Measurements from ENCODE around the gene CXorf38.

The CXorf38 gene

GRCh38 chrX:40661489-40661888, 14.1 kb upstream of the CXorf38 start:
- no peak for DNase-seq (ENCODE audit: extremely low read depth, insufficient read length)
- Histone ChIP-seq H3K36me3 (ENCODE audit: control insufficient read depth, insufficient read depth, low read length) (peaks cover 4% of the 10 kb centered on the region), H3K27me3 (replicated peaks; ENCODE audit: control insufficient read depth, insufficient read depth, low read length) (no peaks in the 10 kb centered on the region), H3K4me3 (replicated peaks; ENCODE audit: low read depth, low read length) (no peak overlapping the region)
- TF ChIP-seq CTCF (IDR thresholded peaks at IDR 0.05; ENCODE audit: insufficient read depth, low read length, poor library complexity, severe bottlenecking) = no peak

GRCh38 chrX:40660381-40660780, 13.0 kb upstream of the CXorf38 start:
- Histone ChIP-seq H3K36me3 (ENCODE audit: control insufficient read depth, insufficient read depth, low read length) (peaks cover 4% of the 10 kb centered on the region), H3K27me3 (replicated peaks; ENCODE audit: control insufficient read depth, insufficient read depth, low read length) (no peaks in the 10 kb centered on the region), H3K4me3 (replicated peaks; ENCODE audit: low read depth, low read length) (no peak overlapping the region)
- no peak for TF ChIP-seq CTCF (IDR thresholded peaks at IDR 0.05; ENCODE audit: insufficient read depth, low read length, poor library complexity, severe bottlenecking)
- DNase-seq (ENCODE audit: extremely low read depth, insufficient read length) = no peak

- no peak for DNase-seq (ENCODE audit: extremely low read depth, insufficient read length)
- no peak for TF ChIP-seq CTCF (IDR thresholded peaks at IDR 0.05; ENCODE audit: insufficient read depth, low read length, poor library complexity, severe bottlenecking)
- no peaks in the 10 kb centered on the region for H3K36me3 ChIP-seq (ENCODE audit: control insufficient read depth, insufficient read depth, low read length)
- no peaks in the 10 kb centered on the region for H3K27me3 ChIP-seq (replicated peaks; ENCODE audit: control insufficient read depth, insufficient read depth, low read length)
- no peak overlapping the region for H3K4me3 ChIP-seq (replicated peaks; ENCODE audit: low read depth, low read length)
Observed at GRCh38 chrX:40653535-40653934, 6.2 kb upstream of the CXorf38 start.

GRCh38 chrX:40652664-40653063, 5.3 kb upstream of the CXorf38 start:
- H3K4me3 ChIP-seq (replicated peaks; ENCODE audit: low read depth, low read length) = no peak overlapping the region
- H3K36me3 ChIP-seq (ENCODE audit: control insufficient read depth, insufficient read depth, low read length) = no peaks in the 10 kb centered on the region

GRCh38 chrX:40651620-40652223, 4.4 kb upstream of the CXorf38 start:
- Histone ChIP-seq H3K4me3 (replicated peaks; ENCODE audit: low read depth, low read length) (no peak overlapping the region), H3K36me3 (ENCODE audit: control insufficient read depth, insufficient read depth, low read length) (no peaks in the 10 kb centered on the region), H3K27me3 (replicated peaks; ENCODE audit: control insufficient read depth, insufficient read depth, low read length) (no peaks in the 10 kb centered on the region)
- peak; percentile 69 for TF ChIP-seq CTCF (IDR thresholded peaks at IDR 0.05; ENCODE audit: insufficient read depth, low read length, poor library complexity, severe bottlenecking)
- peak; percentile 28 for DNase-seq (ENCODE audit: extremely low read depth, insufficient read length)

More at GRCh38 chrX:40652664-40653063, 5.3 kb upstream of the CXorf38 start:
- no peak for DNase-seq (ENCODE audit: extremely low read depth, insufficient read length)
- no peaks in the 10 kb centered on the region for H3K27me3 ChIP-seq (replicated peaks; ENCODE audit: control insufficient read depth, insufficient read depth, low read length)
- no peak for TF ChIP-seq CTCF (IDR thresholded peaks at IDR 0.05; ENCODE audit: insufficient read depth, low read length, poor library complexity, severe bottlenecking)

All from GM06990 (cell line).